NCI-H526 treated with DMSO at 0.1 percent for 48 hours (cell line): Measurements from ENCODE around the gene RALBP1.
A peak's percentile ranks its signal among the peaks of the same experiment; 100 is the strongest.

Source experiments
- DNase-seq: peaks from one replicate; lab custom pipeline; 2025; lab: John Stamatoyannopoulos, UW

The RALBP1 gene

DNA sequence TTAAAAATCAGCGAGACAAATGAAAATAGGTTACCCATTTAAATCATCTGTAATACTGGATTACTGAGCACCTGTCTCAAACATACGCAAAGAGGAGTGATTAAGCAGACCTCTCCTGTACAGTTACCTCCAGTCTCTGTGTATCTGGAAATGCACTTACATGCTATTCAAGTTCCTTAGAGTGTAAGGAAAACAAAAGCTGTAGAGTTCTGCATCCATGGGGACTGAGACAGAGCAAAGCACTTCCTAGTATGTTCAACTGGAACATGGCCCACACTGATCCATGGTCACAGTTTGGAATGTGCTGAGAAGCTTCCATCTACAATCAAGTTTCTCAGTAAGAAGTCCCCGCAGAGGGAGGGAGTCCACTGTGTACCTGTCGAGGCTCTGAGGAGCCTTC, 75.1 kb downstream of the RALBP1 start:
- DNase-seq: no peak

- DNase-seq: no peak
Observed at GRCh38 chr18:9552191-9552590, 76.9 kb downstream of the RALBP1 start.

- DNase-seq: no peak
Observed at GRCh38 chr18:9552616-9553015, 77.3 kb downstream of the RALBP1 start.

DNA sequence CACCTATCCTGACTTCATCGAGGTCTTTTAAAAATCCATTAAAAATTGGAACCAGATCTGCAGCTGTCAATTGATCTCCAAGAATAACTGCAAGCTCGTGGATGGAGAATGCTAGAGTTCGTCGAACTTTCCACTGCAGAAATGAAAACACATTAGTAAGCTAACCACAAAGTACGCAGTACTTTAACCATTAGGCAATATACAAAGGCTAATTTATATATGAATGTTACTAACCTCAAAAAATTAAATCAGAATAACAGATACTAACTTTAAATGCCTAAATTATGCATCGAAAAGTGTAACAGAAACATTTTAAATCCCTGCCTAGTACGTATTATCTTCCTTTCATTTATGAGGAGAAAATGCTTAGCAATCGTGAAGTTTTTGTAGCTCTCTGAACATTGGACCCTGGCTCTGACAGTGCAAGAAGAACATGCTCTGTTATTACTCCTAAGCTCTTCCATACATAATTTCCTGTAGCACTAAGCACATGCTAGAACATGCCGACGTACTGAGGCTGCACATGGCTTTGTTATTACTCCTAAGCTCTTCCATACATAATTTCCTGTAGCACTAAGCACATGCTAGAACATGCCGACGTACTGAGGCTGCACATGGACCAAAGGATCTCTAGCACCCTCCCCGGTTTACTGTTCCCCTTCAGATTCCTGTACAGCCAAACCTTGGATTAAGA, 82.1 kb downstream of the RALBP1 start:
- DNase-seq: no peak

DNA sequence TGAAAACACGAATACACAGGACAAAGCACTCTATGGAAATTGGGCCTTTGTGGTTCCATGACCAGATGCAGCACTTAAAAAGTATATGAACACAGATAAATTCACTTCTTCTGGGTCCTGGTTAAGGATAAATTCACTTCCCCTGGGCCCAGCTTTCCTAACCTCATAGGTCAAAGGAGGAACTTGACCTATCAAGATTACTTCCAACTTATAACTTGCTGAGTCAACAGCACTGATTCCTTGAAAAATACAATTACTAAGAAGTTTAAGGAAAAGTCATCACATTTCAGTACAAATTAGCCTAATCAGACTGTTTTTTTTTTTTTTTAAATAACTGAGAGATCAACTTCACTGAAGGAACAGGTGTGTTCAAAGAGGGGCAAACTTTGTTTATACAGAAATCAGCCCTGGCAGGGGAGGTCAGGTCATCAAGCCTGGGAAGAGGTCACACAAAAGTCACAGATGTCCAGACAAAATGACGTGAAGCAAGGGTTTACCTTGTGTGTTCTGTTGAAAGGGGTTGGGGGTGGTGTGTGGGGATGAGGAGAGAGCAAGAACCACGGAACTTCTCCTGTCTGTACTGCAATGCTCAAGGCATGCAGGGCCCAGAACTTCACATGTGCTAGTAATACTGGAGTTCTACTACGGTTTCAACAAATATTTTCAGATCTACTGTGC, 83.2 kb downstream of the RALBP1 start:
- no peak for DNase-seq

DNA sequence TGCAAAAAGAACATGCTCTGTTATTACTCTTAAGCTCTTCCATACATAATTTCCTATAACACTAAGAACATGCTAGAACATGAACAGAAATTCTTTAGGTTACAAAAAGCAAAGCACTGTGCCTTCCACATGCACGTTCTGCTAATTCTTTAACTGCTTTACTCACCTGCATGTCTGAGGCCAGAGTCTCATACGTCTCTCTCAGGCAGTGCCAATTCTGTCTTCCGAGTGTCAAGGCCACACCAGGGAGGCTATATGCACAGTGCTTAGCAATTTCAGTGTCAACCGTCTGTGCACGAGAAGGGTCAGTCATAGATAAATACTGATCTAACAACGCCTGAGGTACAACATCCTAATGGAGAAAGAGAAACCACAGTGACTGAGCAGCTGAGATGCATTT, 83.9 kb downstream of the RALBP1 start:
- no peak for DNase-seq

DNA sequence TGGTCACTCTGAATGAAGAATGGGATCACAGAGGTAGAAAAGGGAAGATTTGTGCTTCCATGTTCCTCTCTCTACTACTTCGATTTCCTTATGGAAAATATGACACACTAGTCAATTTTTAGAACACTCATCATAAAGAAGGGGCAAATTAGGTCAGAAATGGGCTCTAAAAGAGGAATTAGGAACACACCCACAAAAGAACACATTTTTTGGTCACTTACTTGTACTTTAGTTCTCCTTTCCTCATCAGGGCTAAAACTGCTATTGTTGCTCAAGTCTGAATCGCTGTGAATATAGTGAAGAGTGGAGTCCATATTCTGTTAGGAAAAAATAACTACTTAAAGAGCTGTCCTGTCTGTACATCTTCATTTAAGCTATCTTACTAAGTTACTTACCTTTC, 86.4 kb downstream of the RALBP1 start:
- no peak for DNase-seq

DNA sequence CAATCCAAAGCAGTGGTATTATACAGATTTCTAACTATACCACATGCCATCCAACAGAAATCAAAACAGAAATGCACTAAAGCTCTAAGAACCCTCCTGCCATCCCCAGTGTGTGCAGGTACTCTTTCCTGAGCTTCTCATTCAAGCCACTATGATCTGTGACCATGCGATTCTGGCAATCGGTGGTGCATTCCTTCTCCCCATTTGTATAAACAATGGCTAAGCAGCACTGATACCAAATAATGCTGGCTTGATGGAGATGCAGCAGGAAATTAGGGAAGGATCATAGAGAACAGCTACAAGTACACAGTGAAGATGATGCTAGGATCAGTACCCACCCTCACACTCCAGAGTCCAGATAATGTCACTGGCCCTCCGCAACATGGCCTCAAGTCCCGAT, 87.3 kb downstream of the RALBP1 start:
- no peak for DNase-seq

GRCh38 chr18:9563331-9563730, 88.0 kb downstream of the RALBP1 start:
- DNase-seq: no peak

DNA sequence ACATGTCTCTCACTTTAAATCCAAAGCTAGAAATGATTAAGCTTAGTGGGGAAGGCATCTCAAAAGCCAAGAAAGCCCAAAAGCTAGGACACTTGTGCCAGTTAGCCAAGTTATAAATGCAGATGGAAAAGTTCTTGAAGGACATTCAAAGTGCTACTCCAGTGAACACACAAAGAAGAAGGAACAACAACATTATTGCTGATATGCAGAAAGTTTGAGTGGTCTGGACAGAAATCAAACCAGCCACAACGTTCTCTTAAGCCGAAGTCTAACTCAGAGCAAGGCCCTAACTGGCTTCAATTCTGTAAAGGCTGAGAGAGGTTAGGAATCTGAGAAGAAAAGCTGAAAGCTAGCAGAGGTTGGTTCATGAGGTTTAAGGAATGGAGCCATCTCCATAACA, 90.1 kb downstream of the RALBP1 start:
- no peak for DNase-seq

DNA sequence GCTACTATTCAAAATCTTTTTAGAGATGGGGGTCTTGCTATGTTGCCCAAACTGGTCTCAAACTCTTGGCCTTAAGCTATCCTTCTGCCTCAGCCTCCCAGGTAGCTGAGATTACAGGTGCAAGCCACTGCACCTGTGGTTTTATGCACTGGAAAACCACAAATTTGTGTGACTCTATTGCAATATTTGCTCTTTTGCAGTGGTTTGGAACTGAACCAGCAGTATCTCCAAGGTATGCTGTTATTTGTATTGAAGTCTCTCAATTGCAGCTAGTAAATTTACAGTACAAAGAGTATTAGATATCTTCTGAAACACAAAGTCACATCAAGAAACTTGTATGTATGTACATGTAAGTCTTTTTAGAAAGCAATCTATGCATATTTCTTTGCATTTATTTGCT, 92.9 kb downstream of the RALBP1 start:
- DNase-seq: no peak

DNA sequence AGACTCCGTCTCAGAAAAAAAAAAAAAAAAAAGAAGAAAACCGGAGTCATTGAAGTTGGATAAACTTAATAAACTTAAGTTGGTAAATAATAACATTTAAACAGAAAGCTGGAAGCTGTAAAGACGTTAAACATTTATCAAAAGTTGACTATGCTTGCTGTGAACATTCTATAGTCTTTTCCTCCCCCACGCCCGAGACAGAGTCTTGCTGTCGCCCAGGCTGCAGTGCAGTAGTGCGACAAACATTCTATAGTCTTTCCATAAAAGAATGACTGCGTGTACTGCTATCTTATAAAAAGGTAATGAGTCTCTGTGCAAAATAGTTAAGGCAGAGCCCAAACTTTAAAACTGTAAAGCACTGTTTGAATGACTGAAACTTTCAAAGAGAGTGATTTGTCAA, 93.9 kb downstream of the RALBP1 start:
- DNase-seq: no peak

GRCh38 chr18:9570255-9570654, 94.9 kb downstream of the RALBP1 start:
- DNase-seq: no peak

GRCh38 chr18:9571546-9571945, 96.2 kb downstream of the RALBP1 start:
- no peak for DNase-seq

GRCh38 chr18:9574473-9575115, 99.3 kb downstream of the RALBP1 start:
- DNase-seq: no peak

DNA sequence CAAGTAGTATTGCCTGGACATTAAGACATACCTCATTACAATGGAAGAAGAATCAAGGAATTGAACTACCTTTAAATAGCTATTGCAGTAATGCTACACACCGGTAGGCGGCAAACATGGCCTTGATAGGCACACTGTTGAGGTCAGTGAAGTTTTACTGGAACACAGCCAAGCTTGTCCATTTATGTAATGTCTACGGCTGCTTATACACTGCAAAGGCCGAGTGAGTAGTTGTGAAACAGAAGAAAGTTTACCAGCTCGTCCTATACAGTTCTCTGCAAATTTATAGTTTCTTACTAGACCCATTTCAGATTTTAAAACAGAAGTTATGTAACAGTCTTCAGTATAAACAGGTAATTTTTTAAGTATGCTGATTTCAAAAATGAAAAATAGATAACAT, 100.2 kb downstream of the RALBP1 start:
- DNase-seq: peak; percentile 52

- DNase-seq: no peak
Observed at GRCh38 chr18:9577361-9577760, 102.0 kb downstream of the RALBP1 start.

DNA sequence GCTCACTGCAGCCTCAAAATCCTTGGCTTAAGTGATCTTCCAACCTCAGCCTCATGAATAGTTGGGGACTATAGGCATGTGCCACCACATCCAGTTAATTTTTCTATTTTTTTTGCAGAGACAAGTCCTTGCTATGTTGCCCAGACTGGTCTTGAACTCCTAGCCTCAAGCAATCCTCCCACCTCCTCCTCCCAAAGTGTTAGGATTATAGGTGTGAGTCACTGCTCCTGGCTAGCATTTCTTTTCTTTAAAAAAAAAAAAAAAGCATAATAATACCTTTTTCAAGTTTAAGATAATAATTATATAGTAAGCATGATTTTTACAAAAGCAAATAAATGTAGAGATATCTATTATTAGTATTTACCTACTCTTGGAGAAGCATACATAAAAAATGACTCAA, 103.0 kb downstream of the RALBP1 start:
- DNase-seq: no peak

DNA sequence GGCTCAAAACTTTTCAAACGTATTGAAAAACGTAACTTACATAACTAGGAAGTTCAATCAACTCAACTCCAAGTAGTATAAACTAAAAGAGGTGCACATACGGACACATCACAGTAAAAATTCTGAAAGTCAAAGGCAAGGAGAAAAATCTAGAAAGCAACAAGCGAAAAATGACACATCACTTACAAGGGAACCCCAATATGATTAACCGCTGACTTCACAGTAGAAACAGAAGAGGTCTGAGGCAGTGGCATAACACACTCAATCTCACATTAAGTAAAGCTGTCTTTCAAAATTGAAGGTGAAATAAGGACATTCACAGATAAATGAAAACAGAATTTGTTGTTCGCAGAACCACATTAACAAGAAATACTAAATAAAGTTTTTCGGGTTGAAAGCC, 106.4 kb downstream of the RALBP1 start:
- DNase-seq: no peak

DNA sequence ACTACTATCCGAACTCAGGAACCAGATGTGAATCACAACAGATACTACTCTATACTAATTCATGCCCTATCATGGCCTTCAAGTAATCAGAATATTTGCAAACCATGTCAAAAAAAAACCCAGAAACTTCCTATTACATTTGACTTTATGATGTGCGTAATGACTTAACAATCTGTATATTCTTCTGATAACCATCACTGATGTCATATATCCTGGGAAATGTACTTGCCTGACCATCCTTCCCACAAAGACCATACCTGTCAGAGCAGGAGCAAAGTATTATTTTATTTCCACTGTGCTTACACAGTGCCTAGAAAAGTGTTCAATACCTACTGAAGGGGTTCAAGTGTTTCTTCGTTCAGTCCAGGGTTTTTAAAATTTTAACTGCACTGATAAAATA, 111.5 kb downstream of the RALBP1 start:
- no peak for DNase-seq
